GM11168 (cell line): ENCODE data around the gene CEP70.

ENCODE experiments used
- in situ Hi-C: fragments of 300-500 bp; cut with MboI; formaldehyde crosslinking; loops from one replicate; pipeline ENCODE4 v1.12.0; 2022; ENCODE audit warnings: low sequenced_read_pairs; ENCODE audit not compliant: unreplicated experiment

The CEP70 gene

DNA sequence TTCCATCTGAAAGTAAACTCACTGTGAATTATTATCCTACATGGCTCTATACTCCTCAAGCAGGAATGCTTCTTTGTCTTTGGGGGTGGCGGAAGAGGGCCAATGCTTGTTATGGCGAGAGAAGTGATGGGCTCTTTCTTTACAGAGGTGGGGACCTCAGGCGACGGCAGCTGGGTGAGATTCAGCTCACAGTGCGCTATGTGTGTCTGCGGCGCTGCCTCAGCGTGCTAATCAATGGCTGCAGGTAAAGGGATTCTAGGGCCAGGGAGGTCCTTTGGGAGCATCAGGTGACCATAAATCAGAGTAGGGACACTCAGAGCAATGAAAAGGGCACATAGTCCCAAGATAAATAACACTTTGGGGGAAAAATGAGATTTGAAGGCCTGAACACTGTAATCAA is 120.7 kb downstream of the CEP70 start:
- in situ Hi-C loops, result loop anchor here (25.0 kb wide), 1 partner anchor 439 kb away; no protein-coding TSS in a partner anchor

DNA sequence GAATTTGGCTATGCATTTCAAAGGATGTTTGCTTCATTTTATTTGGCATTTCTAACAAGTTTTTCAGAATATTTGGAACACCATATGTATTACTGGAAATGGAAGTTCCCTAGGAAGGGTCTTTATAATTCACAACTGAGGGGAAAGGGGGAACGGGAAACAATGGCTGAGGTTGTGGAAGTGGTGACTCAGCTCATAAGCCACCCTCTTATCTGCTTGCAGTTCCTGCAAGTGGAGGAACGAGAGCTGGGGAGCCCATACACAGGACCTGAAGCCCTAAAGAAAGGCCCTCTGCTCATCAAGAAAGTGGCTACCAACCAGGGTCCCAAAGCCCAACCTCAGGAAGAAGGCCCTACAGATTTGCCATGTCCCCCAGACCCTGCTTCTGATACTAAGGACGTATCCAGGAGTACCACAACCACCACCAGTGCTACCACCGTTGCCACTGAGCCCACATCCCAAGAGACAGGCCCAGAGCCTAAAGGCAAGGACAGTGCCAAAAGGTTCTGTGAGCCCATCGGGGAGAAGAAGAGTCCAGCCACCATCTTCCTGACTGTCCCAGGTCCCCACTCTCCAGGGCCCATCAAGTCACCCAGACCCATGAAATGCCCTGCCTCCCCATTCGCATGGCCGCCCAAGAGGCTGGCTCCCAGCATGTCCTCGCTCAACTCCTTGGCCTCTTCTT is 121.8 kb downstream of the CEP70 start:
- in situ Hi-C loops, result loop anchor here (25.0 kb wide), 1 partner anchor 440 kb away; no protein-coding TSS in a partner anchor

DNA sequence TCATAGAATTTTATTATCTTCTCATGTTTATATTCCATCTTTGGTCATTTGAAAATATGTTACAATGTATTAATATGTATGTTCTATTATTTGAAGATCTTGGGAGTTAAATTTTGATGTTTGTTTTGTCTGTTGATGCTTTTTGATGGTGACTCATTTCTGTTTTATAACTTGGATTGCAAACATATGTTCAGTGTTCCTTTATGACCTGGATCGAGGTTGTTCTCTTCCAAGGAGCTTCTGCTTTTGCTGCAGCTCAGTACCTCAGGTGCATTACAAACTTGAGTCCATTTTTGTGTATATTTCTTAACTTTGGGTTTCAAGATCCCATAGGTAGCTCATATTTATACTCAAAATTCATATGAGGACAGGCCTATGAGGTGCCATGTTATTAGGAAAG is 122.6 kb downstream of the CEP70 start:
- in situ Hi-C loops, result loop anchor here (25.0 kb wide), 1 partner anchor 441 kb away; no protein-coding TSS in a partner anchor

DNA sequence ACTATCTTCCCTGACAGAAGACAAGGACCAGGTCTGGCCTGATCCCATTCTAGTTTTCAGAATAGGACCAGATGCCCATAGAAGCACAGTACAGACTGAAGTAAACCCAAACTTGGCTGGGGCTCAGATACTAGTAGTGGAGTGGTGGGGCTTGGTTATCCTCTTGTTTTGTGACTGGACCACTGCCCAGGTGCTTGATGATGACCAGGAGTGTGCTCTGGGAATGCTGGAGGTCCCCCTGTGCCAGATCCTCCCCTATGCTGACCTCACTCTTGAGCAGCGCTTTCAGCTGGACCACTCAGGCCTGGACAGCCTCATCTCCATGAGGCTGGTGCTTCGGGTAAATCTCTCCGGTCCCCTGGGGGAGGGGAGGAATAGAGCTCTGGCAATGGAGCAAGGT is 123.4 kb downstream of the CEP70 start:
- in situ Hi-C loops, result loop anchor here (25.0 kb wide), 1 partner anchor 442 kb away; no protein-coding TSS in a partner anchor

- in situ Hi-C loops, result loop anchor here (25.0 kb wide), 1 partner anchor 442 kb away; no protein-coding TSS in a partner anchor
Observed at GRCh38 chr3:138469874-138470273, 124.2 kb downstream of the CEP70 start.

GRCh38 chr3:138468886-138469285 is 125.2 kb downstream of the CEP70 start:
- in situ Hi-C loops, result loop anchor here (25.0 kb wide), 1 partner anchor 443 kb away; no protein-coding TSS in a partner anchor

GRCh38 chr3:138468451-138468850 is 125.6 kb downstream of the CEP70 start:
- in situ Hi-C loops, result loop anchor here (25.0 kb wide), 1 partner anchor 444 kb away; no protein-coding TSS in a partner anchor

DNA sequence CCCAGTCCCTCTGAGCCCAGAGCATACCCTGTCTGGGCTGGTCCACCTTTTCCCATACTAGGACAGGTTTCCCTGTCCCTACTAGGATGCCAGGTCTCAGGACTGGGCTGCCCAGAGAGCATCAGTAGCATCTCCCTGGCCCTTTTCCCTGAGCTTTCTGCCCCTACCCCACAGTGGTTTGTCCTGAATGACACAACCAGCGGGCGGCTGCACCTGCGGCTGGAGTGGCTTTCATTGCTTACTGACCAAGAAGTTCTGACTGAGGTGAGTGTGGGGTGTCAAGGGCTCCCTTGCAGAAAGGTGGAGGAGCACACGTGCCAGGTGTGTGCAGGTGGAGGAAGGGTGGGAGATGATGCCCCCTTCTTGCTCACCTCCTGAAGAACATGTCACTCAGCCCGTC is 126.1 kb downstream of the CEP70 start:
- in situ Hi-C loops, result loop anchor here (25.0 kb wide), 1 partner anchor 444 kb away; no protein-coding TSS in a partner anchor

DNA sequence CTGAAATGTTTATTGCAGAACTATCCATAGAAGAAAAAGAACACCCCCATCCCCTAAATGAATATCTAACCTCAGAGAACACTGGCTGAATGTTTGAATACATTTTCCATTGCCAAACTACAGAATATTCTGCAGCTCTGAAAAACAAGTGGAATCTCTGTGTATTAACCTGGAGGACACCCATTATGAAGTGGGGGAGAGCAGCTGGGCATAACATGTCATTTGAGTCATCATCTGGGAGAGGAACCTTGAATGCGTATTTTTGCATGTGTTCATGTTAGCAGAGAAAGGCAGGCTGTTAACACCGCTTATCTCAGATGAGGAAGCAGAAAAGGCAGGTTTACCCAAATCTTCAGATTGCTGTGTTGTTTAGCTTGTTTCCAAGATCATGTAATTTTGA is 128.1 kb downstream of the CEP70 start:
- in situ Hi-C loops, result loop anchor here (25.0 kb wide), 1 partner anchor 446 kb away; no protein-coding TSS in a partner anchor

DNA sequence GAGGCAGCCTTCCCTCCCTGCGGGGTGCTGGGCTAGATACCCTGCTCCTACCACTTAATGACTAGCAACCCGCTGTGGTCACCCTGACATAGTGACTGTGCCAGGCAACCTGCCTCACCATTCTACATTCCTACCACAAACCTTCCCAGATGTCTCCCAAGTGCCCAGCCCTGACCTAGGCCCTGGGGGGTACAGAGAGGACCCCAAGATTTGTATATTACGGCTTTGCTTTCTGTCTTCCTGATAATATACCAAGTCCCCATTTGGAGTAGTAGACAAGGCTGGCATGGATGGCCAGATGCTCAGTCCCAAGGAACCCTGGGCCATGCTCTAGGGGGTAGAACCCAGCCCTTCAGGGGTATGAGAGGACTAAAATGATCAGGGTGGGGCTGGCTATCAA is 128.6 kb downstream of the CEP70 start:
- in situ Hi-C loops, result loop anchor here (25.0 kb wide), 1 partner anchor 447 kb away; no protein-coding TSS in a partner anchor

DNA sequence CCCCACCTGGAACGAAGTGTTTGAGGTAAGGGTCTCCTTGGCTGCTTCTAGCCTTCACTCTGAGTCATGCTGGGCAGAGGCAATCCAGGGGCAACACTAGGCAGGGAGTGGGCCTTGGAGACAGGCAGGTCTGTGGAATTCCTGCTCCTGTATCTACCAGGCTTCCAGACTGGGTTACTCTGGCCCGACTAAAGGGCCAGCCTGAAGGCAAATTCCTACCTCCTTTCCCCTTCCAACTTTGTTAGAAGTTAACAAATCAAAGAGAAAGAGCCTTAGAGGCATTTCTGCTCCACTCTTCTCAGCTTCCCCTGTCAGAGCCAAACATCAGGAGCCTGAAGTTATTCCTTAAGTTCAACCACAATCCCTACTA is 129.6 kb downstream of the CEP70 start:
- in situ Hi-C loops, result loop anchor here (25.0 kb wide), 1 partner anchor 448 kb away; no protein-coding TSS in a partner anchor

DNA sequence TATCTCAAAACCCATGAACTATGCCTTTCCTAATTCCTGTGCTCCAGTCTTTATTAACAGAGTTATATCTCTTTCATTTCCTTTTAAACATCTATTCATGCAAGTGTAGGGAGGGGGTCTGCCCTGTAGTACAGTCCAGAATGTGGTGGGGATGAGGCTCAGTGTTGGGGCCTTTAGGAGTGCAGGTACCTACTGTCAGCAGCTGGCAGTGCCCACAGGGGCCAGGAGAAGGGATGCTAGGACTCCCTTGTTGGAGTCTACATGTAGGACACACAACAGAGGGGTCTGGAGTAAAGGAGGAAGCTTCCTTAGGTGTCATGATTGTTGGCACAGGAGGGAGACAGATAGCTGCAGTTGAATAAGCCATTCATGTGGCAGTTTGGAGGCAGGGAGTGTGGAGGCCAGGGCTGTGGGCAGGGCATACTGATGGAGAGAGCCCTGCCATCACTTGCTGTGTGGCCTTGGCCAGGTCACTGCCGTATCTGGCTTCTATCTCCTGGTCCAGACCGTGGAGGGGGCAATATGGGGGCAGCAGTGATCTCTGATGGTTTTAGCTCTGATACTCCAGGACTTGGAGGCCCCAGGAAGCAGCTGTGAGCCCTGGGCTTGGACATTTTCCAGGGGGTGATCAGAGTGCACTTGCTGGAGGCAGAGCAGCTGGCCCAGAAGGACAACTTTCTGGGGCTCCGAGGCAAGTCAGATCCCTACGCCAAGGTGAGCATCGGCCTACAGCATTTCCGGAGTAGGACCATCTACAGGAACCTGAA is 130.2 kb downstream of the CEP70 start:
- in situ Hi-C loops, result loop anchor here (25.0 kb wide), 1 partner anchor 448 kb away; no protein-coding TSS in a partner anchor

GRCh38 chr3:138461896-138462295 is 132.2 kb downstream of the CEP70 start:
- in situ Hi-C loops, result loop anchor here (25.0 kb wide), 1 partner anchor 450 kb away; no protein-coding TSS in a partner anchor

- in situ Hi-C loops, result loop anchor here (25.0 kb wide), 1 partner anchor 451 kb away; no protein-coding TSS in a partner anchor
Observed at GRCh38 chr3:138461246-138461645, 132.8 kb downstream of the CEP70 start.

- in situ Hi-C loops, result loop anchor here (25.0 kb wide), 1 partner anchor 452 kb away; no protein-coding TSS in a partner anchor
Observed at GRCh38 chr3:138460536-138461205, 133.4 kb downstream of the CEP70 start.

GRCh38 chr3:138459619-138460535 is 134.2 kb downstream of the CEP70 start:
- in situ Hi-C loops, result loop anchor here (25.0 kb wide), 1 partner anchor 452 kb away; no protein-coding TSS in a partner anchor

DNA sequence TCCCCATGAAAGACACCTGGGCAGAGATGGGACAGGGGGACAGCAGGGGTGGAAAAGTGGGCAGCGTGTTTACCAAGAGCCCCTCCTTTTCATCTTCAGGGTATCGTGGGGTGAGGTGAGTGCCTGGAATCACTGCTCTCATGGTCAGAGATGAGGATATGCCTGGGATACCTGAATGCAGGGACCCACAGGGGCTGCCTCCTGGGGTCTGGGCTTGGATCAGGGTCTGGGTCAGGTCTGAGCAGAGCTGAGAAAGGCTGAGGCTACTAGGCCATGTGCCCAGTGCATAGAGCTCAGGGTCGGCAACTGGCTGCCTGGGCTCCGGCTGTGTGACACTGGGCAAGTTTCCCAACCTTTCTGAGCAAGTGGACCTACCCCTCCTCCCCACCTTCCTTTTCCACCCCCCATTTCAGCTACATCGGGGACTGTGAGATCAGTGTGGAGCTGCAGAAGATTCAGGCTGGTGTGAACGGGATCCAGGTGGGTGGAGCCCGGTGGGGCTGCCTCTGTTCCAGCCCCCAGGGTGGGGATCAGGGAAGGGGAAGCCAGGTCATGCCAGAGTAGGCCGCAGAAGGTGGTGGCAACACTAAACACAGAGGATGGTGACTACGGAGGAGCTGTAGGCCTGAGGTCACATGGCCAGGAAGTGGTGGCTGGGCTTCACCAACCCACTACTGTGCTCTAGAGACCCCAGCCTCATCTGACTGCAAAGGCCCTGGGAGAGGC is 135.1 kb downstream of the CEP70 start:
- in situ Hi-C loops, result loop anchor here (25.0 kb wide), 1 partner anchor 453 kb away; no protein-coding TSS in a partner anchor
